GM19240 (cell line): ENCODE results near the gene SNAI3.

Source experiments
- DNase-seq: peaks from one replicate; pipeline ENCODE4 v3.0.0; 2011; ENCODE audit warnings: low spot score; ENCODE audit not compliant: insufficient read length

The SNAI3 gene

DNA sequence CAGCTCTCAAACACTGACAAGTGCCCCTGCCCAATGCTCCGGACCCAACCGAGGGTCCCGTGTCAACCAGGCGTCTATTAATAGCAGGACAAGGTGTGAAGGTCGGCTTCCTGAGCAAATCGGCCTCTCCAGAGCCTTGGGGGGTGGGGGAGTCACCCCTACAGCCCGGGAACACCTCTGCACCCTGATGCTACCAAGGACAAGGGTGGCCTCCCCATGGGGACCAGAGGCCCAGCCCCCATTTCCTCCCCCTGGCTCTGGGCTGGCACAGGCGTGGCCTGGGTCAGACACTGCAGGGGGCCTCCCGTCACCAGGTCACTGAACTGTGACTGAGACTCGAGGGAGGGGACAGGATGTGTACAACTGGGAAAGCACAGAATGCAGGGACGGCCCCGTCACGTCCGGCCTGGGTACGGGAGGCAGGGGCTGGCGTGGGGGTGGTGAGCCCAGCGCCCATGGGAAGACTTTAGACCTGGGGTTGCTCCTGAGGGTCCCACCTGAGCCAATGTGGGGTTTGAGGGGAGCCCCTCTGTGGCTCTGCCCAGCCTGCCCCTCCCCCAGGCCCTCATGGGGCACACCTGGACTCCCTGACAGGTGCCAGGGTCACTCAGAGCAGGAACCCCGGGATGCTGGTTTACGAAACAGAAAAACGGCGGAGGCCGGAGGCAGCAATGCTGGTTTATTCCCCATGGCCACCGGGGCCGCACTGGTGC is 34.9 kb downstream of the SNAI3 start:
- peak; percentile 98 for DNase-seq

DNA sequence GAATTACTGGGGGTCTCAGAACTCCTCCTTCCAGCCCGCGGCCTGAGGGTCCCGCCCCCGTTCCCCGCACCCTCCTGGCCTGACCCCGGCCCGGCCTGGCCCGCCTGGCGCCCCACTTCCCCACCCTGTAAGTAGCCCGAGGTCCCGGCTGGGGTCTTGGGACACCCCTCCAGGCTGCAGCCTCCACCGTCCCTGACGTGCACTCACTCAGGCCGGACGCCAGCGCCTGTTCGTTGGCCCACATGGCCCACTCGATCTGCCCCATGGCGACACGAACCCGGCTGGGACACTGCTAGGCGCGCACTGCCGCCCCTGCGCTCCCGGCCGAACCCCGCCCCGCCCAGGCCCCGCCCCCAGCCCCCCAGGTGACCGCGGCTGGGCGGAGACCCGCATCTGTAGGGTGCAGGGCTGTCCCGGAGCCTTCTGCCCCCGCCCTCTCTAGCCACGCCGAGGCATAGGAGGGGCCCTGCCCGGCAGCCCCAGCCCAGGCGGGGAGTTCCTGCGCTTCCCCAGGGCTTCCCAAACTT is 35.5 kb downstream of the SNAI3 start, which contains the start of gene CYBA:
CYBA (minus strand) TSS at position 305 of the 527 bp plus-strand sequence; CDS start at position 265, 40 bp downstream.
- peak; percentile 98 for DNase-seq

DNA sequence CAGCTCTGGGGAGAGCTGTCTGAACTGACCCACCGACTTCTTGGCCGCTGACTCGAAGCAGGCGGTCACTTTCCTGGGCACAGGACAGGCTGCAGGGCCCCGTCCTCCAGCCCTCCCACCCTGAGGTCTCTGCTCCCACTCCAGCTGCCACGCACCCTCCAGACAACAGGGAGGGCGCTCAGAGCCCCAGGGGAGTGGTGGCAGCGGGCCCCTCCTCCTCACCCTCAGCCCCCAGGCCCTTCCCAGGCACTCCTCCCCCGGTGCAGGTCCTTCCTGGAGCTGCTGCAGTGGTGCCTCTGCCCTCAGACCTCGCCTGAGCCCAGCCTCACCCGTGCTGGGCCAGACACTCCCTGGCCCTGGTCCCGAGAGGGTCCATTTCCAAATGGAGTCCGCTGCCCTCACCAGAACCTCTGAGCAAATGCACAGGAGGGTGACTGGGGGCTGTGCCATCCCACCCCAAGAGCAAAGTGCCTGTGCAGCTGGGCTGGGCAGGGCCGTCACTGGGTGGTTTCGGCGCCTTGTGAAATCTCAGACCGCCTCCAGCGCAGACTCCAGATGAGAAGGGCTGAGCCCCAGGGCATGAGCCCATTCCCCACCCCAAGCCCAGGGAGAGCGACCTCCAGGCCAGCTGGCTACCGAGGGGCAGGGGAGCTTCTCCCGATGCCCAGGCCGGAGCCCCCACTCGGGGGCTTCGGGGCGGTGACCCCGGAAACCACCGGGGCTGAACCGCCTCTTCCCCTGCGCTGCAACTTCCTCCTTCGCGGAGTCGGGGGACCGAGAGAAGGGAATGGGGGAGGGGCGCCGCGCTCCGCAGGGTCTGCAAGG is 36.2 kb downstream of the SNAI3 start:
- no peak for DNase-seq

DNA sequence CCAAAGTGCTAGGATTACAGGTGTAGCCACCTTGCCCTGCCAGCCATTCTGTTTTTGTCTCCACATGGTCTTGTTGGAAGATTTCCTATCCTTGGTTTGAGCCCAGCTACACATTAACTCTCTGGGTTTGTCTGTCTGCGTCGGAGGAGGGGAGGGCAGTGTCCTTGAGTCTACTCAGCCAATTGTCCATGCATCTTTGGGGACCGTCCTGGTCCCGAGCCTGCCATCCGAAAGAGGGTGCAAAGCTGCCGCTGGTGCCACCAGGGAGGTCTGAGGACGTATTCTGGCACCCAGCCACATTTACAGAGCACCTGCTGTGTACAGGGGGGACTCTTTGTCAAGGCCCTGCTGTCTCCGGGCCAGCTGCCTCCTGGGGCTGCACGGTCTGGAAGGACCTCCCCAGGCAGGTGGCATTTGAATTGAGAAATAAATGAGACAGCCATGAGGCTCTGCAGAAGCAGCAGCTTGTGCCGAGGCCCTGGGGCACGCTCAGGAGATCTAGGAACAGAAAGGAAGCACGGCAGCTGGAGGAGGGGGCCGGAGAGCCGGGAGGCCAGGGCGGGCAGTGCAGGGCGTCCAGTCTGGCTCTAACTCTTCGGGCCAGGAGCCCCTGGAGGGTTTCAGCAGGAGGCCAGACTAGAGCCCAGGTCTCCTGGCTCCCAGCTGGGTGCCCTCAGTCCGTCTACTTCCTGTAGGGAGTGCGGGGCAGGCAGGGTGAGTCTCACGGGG is 36.9 kb downstream of the SNAI3 start:
- no peak for DNase-seq

DNA sequence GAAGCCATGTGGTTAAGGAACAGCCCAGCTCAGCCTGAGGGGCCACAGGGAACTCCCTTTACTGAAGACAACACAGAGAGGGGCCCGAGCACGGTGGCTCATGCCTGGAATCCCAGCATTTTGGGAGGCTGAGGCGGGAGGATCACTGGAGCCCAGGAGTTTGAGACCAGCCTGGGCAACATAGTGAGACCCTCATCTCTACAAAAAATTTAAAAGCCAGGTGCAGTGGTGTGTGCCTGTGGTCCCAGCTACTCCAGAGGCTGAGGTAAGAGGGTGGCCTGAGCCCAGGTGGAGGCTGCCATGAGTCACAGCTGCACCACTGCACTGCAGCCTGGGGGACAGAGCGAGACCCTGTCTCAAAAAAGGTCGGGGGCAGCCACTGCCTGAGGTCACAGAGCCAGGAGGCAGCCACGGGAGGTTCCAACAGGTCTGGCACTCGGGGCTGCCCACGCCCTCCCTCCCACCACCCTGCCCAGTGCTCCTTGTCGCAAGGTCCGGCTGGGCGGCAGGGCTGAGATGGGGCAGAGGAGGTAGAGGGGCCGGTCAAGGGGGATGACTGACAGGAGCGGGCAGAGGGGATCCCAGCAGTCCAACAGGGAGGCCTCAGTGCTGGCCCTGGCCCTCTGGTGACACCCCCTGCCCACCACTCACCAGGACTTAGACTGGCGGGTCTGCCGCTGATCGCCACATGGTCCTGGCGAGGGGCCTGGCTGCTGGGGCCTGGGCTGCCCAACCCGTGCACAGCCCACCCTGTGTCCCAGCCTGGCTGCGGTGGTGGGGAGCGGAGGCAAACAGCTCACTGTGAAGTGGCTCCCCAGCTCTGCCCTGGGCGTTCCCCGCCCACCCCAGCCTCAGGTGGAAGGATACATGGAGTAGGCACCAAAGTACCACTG is 38.9 kb downstream of the SNAI3 start:
- no peak for DNase-seq

DNA sequence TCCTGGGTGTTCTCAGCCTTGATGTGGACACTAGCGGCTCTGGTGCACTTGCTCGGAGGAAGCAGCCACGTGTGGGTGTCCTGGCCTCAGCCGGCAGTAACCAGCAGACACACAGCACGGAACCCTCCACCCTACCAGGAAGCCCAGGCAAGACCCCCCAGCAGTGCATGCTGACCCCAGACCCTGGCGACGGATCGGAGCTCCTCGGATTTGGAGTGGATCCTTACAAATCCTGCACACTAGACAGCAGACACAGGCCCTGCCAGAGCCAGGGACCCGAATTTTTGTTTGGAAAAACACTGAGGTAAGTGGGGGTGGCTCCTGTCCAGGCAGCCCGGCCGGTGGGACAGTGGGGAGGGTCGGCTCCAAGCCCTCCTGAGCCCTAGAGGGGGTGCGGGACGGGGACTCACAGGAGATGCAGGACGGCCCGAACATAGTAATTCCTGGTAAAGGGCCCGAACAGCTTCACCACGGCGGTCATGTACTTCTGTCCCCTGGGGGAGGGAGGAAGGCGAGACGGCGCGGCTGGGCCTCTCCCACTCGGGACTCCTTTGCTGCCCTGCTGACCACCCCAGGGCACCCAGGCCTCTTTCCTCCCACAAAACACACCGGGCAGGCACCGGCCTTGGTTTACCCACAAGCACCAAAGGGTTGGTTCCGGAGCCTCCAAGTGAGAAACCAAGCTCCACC is 39.8 kb downstream of the SNAI3 start:
- no peak for DNase-seq

DNA sequence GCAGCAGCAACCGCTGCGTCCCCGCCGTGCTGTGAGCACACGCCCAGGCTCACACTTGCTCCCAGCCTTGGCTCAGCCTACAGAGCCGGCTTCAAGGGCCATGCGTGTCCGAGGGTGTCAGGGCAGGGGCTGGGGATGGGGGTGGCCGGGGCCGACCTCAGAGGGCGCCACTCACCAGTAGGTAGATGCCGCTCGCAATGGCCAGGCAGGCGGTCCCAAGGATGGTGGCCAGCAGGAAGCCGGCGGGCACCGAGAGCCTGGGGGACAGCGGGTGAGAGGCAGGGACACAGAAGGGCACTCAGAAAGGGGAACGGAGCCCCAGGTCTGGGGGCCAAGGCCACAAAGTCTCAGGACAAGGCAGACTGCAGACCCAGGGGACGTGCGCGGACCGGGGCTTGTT is 40.4 kb downstream of the SNAI3 start:
- DNase-seq, result no peak

DNA sequence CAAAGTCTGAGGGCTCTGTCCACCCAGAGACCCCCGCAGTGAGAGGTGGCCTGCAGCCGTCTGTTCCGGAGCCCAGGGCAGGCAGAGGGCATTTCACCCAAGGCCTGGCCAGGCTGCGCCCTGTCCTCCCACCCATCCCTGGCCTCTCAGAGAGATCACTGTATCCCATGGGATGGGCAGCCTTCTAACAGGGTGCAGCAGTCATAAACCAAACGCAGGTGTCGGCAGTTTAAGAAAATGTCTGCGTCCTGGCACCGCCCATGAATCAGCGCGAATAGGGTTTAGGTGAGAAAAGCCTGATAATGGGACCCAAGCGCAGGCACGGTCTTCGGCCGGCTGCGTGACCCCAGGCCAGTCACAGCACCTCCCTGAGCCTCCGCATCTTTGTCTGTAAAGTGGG is 40.9 kb downstream of the SNAI3 start:
- DNase-seq, result no peak

DNA sequence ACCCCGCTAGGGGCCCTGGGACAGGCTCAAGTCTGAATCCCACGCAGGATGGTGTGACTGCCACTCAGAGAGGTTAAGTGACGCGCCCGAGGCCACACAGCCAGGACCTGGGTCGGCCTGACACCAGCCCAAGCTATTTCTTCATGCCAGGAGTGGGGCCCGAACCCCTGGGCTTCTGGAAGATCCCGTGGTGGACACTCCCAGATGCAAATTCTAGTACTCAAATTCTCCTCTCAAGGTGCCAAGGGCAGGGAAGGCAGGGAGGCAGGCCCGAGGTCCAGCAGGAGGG is 42.7 kb downstream of the SNAI3 start:
- no peak for DNase-seq

DNA sequence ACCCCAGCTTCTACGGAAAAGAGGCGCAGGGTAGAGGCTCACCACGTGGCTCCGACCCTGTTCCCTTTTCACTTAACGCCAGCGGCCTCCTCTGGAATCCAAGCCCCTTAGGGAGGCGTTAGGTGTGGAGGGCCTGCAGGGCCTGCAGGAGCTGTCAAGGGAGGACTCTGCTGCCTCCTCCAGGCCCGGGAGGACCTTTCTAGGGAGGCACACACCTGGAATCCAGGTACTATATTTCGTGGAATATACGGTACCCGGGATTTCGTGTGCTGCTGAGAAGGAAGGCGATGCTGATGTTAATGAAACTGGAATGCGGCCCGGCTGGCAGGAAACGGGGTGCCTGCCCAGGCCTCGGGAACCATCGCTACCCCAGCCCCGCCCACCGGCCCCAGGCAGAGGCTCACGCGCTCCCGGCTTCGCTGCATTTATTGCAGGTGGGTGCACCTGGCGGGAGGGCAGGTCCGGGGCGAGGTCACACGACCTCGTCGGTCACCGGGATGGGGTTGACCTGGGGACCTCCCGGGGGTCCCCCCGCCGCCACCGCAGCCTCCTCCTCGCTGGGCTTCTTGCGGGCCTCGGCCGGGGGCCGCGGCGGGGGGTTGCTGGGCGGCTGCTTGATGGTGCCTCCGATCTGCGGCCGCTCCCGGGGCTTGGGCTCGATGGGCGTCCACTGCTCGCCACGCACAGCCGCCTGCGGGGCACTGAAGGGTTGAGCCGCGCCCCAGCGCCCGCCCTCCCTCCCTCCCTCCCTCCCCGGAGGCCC is 43.2 kb downstream of the SNAI3 start:
- DNase-seq, result no peak

DNA sequence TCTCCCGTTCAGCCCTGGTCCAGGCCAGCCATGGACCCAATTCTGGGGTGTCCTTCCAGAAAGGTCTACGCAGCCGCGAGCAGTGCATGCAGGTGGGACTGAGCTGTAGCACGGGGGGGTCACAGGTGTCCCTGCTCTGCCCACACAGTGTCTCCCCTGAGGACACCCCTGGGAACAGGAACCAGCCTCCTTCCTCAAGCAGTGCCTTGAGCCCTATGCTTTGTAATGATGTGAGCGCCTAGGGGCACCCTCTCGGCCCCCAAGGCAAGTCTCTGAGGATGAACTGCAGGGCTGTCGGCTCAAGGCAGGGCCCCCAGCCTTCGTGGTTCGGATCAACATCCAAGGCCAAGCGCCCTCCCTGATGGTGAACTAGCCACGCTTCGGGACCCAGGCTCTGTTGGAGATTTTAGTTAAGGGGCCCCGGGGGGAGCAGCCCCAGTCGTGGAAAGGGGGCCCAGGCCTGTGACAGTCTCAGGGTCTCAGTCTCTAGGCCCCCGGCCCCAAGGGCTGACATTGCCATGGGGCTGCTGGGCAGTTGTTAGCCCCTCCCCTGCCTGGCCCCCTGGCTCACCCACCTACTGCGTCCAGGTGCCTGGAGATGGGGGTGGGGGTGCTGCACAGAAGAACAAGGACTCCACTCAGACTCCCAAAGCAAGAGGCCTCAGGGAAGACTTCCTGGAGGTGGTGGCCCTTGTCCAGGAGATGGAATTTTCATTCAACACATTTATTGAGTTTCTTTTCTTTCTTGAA is 45.6 kb downstream of the SNAI3 start:
- DNase-seq, result no peak

DNA sequence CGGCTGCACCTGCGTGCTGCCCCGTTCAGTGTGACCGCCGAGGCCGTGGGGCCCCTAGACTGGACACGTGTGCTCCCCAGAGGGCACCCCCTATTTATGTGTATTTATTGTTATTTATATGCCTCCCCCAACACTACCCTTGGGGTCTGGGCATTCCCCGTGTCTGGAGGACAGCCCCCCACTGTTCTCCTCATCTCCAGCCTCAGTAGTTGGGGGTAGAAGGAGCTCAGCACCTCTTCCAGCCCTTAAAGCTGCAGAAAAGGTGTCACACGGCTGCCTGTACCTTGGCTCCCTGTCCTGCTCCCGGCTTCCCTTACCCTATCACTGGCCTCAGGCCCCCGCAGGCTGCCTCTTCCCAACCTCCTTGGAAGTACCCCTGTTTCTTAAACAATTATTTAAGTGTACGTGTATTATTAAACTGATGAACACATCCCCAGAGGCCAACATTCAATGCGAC is 46.2 kb downstream of the SNAI3 start:
- DNase-seq, result no peak

DNA sequence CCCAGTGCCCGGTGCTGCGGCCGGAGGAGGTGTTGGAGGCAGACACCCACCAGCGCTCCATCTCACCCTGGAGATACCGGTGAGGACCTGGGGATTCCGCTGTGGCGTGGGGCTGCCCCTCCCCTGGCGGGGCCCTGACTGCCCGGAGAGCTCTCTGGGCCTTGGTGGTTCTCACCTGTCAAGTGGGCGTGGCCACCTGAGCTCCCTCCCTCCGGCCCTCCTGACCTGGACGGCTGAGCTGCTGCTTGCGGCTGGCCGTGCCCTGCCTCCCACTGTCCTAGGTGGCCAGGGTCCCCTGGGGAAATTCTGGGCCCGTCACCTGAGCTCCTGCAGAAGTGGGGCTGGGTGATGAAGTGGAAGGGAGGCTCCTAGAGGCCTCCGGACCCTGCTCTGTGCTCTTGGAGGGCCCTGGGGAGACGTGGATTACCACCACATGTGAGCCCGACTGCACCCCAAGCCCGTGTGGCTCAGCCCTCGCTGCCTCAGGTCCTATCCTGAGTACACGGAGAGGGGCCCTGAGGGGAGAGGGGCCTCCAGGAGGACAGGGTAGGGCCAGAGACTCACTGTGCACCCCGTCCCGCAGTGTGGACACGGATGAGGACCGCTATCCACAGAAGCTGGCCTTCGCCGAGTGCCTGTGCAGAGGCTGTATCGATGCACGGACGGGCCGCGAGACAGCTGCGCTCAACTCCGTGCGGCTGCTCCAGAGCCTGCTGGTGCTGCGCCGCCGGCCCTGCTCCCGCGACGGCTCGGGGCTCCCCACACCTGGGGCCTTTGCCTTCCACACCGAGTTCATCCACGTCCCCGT is 46.9 kb downstream of the SNAI3 start:
- DNase-seq, result no peak

DNA sequence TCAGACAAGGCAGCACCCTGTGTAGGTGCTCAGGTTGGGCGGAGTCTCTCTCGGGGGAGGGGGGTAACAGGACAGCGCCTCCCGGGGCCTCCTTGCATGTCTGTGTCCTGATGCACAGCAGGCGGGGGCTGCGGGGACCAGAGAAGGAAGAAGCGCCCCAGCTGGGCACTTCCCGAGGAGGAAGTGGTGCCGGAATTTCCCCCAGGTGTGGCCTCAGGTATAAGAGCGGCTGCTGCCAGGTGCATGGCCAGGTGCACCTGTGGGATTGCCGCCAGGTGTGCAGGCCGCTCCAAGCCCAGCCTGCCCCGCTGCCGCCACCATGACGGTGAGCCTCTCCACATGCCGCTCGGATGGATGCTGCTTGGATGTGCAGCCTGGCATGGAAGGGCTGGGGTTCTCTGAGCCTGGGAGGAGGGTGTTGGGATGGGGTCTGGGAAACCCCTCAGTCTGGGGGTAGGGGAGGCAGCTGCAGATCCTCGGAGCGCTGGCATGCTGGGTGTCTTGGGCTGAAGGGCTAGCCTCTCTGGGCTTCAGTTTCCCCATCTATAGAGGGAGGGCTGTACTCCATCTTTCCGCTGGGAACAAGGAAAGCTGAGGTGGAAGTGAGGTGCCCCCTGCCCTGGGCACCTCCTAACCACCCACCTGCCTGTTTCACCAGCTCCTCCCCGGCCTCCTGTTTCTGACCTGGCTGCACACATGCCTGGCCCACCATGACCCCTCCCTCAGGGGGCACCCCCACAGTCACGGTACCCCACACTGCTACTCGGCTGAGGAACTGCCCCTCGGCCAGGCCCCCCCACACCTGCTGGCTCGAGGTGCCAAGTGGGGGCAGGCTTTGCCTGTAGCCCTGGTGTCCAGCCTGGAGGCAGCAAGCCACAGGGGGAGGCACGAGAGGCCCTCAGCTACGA is 47.7 kb downstream of the SNAI3 start, which contains the start of gene IL17C:
IL17C (plus strand) TSS at position 250 of the 908 bp plus-strand sequence; CDS start at position 320, 70 bp downstream.
- DNase-seq, result no peak

DNA sequence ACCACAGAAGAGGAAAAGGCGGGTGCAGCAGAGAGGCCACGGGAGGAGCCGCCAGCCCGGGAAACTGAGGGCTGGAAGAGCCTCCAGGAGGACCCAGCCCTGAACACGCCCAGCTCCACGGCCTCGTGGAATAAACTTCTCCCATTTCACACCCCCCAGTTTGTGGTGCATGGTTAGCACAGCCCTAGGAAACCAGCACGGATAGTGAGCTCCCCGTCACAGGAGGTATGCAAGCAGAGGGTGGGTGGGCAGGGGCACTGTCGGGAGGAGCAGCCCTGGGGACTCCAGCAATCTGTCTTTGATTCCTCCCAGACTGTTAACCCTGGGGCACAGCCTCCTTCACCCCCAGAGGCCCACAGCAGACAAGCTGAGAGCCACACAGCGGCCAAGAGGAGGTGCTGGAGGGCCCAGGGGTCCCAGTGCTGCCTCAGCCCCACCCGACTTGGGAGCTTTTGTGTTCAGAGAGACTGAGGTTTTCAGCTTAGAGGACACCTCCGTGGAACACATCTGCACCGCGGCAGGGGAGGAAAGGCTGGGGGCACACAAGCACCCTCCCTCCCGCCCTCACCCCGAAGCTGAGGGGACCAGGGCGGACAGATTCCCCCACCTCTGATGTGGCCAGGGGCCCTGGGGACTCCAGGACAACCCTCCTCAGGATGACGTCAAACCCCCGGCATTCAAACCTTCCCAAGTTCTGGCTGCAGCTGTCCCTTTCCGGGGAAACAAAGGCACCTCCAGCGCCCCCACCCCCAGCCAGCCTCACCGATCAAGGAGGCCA is 49.6 kb downstream of the SNAI3 start:
- no peak for DNase-seq
